Endothelial cell of umbilical vein (primary cell): ENCODE data around the gene EFNA5. TPM values are rescaled to one million over a fixed set of nuclear protein-coding genes. Genes with fewer than 3 reads are reported as not detected.

Source experiments
- BruUV-seq: library from RNA; stranded (reverse); fragments of 400-500 nt; replicated peaks from 2 replicates; lab custom pipeline; 2021; lab: Mats Ljungman, UMichigan
- CTCF ChIA-PET: fragments of 300-600, 350-600 bp; sonication (Branson Sonifier 250); formaldehyde crosslinking; loops from one replicate; lab custom pipeline; 2021; ENCODE audit warnings: antibody characterized with exemption, inconsistent platforms; lab: Charles Lee
- POLR2A ChIA-PET: fragments of 300-600, 350-600 bp; sonication (Branson Sonifier 250); formaldehyde crosslinking; loops from one replicate; lab custom pipeline; 2021; ENCODE audit warnings: antibody characterized with exemption, inconsistent platforms; lab: Charles Lee
- DNase-seq: peaks from one replicate; pipeline ENCODE4 v3.0.0-alpha.2; 2011; ENCODE audit warnings: low read depth, low spot score
- FAIRE-seq: peaks from 2 replicates; lab custom pipeline; 2011; peaks lifted over from hg19 to GRCh38; lab: Jason Lieb, UNC
- H2AFZ ChIP-seq: 2 replicates; pipeline ENCODE4 v1.6.0; 2012; ENCODE audit warnings: low read depth, low read length, control low read depth, inconsistent platforms
- H3K27ac ChIP-seq: 2 replicates; pipeline ENCODE4 v1.5.1; 2011; ENCODE audit warnings: low read depth, mild to moderate bottlenecking, control low read depth, low read length, moderate library complexity; ENCODE audit not compliant: insufficient read depth
- H3K27me3 ChIP-seq, 2 experiments: 2 replicates each; pipeline versions ENCODE4 v1.6.0 to v1.6.1; 2011; ENCODE audit warnings: low read length in 2 of 2, mixed read lengths in 1 of 2; ENCODE audit not compliant: control insufficient read depth in 2 of 2, insufficient read depth in 2 of 2
- H3K36me3 ChIP-seq, 2 experiments: 2 replicates in 1 of 2; 3 replicates in 1 of 2; pipeline ENCODE4 v1.5.1; 2011; ENCODE audit warnings: low read length in 2 of 2, mild to moderate bottlenecking in 1 of 2, moderate library complexity in 1 of 2; ENCODE audit not compliant: control insufficient read depth in 2 of 2, insufficient read depth in 2 of 2; ENCODE audit errors: extremely low read depth in 1 of 2
- H3K4me1 ChIP-seq: 3 replicates; pipeline ENCODE4 v1.5.1; 2011; ENCODE audit warnings: mild to moderate bottlenecking, low read length; ENCODE audit not compliant: control insufficient read depth, insufficient read depth; ENCODE audit errors: extremely low read depth
- H3K4me2 ChIP-seq: 2 replicates; pipeline ENCODE4 v1.6.1; 2011; ENCODE audit warnings: low read length, control low read depth, mixed read lengths; ENCODE audit not compliant: insufficient read depth
- H3K4me3 ChIP-seq, 3 experiments: fragments of 200-600 bp in 1 of 3; sonication (generic), shearing (Covaris generic) in 1 of 3; replicated peaks in 1 of 3; 2 replicates each; pipeline ENCODE4 v1.5.1; 2011 to 2016; ENCODE audit warnings: control low read depth in 3 of 3, low read length in 3 of 3, mild to moderate bottlenecking in 2 of 3, inconsistent platforms in 1 of 3, low read depth in 1 of 3, moderate library complexity in 1 of 3; ENCODE audit not compliant: insufficient read depth in 1 of 3
- H3K79me2 ChIP-seq: 2 replicates; pipeline ENCODE4 v1.6.0; 2012; ENCODE audit warnings: low read length, inconsistent platforms; ENCODE audit not compliant: control insufficient read depth, insufficient read depth
- H3K9ac ChIP-seq: replicated peaks from 2 replicates; pipeline ENCODE3; 2011; ENCODE audit warnings: low read length, control low read depth; ENCODE audit not compliant: insufficient read depth; ENCODE audit errors: extremely low read depth
- H3K9me1 ChIP-seq: replicated peaks from 3 replicates; pipeline ENCODE4 v1.6.0; 2011; ENCODE audit warnings: mild to moderate bottlenecking, low read length; ENCODE audit not compliant: control insufficient read depth, insufficient read depth; ENCODE audit errors: extremely low read depth
- H3K9me3 ChIP-seq: replicated peaks from 2 replicates; pipeline ENCODE4 v1.5.1; 2012; ENCODE audit warnings: low read length, inconsistent platforms; ENCODE audit not compliant: control insufficient read depth, insufficient read depth
- H4K20me1 ChIP-seq: replicated peaks from 2 replicates; pipeline ENCODE3; 2011; ENCODE audit warnings: mild to moderate bottlenecking, low read length; ENCODE audit not compliant: control insufficient read depth, insufficient read depth; ENCODE audit errors: extremely low read depth
- CTCF ChIP-seq, 2 donors: IDR thresholded peaks; 1 replicate in 1 of 2; 2 replicates in 1 of 2; pipeline ENCODE4 v1.5.1; 2011; ENCODE audit warnings: low read length in 2 of 2, mild to moderate bottlenecking in 2 of 2, moderate library complexity in 2 of 2, control low read depth in 1 of 2, inconsistent platforms in 1 of 2, low read depth in 1 of 2; ENCODE audit not compliant: insufficient read depth in 1 of 2; ENCODE audit errors: extremely low read depth in 1 of 2
- EZH2 ChIP-seq: IDR thresholded peaks from 2 replicates; pipeline ENCODE4 v1.6.1; 2012; ENCODE audit warnings: borderline replicate concordance, low read depth, mild to moderate bottlenecking, moderate library complexity, low read length, inconsistent platforms; ENCODE audit not compliant: severe bottlenecking
- FOS ChIP-seq: IDR thresholded peaks from 2 replicates; pipeline ENCODE4 v1.6.1; 2011; ENCODE audit warnings: mild to moderate bottlenecking, low read length, moderate library complexity, borderline replicate concordance; ENCODE audit not compliant: insufficient read depth
- GATA2 ChIP-seq: IDR thresholded peaks from 2 replicates; pipeline ENCODE4 v1.7.0; 2011; ENCODE audit warnings: low read depth, mild to moderate bottlenecking, moderate library complexity, mixed read lengths, low read length; ENCODE audit not compliant: insufficient read length, insufficient read depth
- JUN ChIP-seq: IDR thresholded peaks from 2 replicates; pipeline ENCODE4 v1.6.1; 2011; ENCODE audit warnings: borderline replicate concordance, low read depth; ENCODE audit not compliant: insufficient read length, insufficient read depth
- MAX ChIP-seq: IDR thresholded peaks from 2 replicates; pipeline ENCODE4 v1.6.1; 2011; ENCODE audit not compliant: insufficient read depth, insufficient read length
- MYC ChIP-seq: IDR thresholded peaks from one replicate; pipeline ENCODE4 v1.6.1; 2011; ENCODE audit warnings: mild to moderate bottlenecking, low read depth, low read length
- POLR2A ChIP-seq: IDR thresholded peaks from 2 replicates; pipeline ENCODE4 v1.6.1; 2012; ENCODE audit warnings: low read depth, mild to moderate bottlenecking, control low read depth, low read length
- POLR2AphosphoS5 ChIP-seq: IDR thresholded peaks from 2 replicates; pipeline ENCODE4 v1.6.1; 2012; ENCODE audit warnings: low read depth, mild to moderate bottlenecking, control low read depth, low read length, moderate library complexity; ENCODE audit not compliant: insufficient read depth
- dilution Hi-C: fragments of 300-500 bp; cut with MboI; formaldehyde crosslinking; loops from one replicate; pipeline ENCODE4 v1.15.0; 2019; ENCODE audit warnings: low sequenced_read_pairs; ENCODE audit not compliant: extremely low pct_ligation_motif_present
- intact Hi-C: fragments of 100-400 bp; cut with micrococcal nuclease; formaldehyde crosslinking; loops from one replicate; pipeline ENCODE4 v1.10.0; 2022
- polyA plus RNA-seq, 4 experiments: library from polyadenylated mRNA; depleted of rRNA in 3 of 4; stranded (reverse) in 3 of 4; unstranded in 1 of 4; fragments of >200 nt; gene quantifications; 2 replicates each; pipeline versions ENCODE4 v1.2.1 to v1.2.3, GENCODE V29; 2011 to 2012; ENCODE audit warnings: missing spikeins in 1 of 4
- total RNA-seq: library from RNA; stranded (reverse); gene quantifications from 2 replicates; pipeline ENCODE4 v1.2.3, GENCODE V29; 2021

EFNA5 gene
- total and polyA plus RNA-seq, 2 donors (not counting 3 experiments of a cell fraction or from before 2014, with no cell fraction given): 13.6 to 22.1 TPM

DNA sequence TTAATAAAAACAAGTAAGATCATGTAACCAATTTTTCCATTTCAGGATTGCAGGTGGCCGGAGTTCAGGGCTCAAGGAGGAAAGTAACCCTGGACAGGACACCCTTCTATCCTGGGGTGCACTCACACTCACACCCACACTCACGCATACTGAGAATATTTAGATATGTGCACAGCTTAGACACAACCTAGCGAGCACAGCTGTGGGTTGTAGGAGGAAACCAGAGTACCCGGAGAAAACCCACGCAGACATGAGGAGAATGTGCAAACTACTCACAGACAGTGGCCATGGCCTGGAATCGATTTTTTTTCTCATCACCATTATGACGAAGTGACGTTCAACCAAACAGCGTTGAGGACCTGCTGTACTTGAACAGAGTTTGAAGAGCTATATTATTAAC, 4.5 kb upstream of the EFNA5 start:
- Histone ChIP-seq H2AFZ (no peak overlapping the region), H4K20me1 (no peaks in the 10 kb centered on the region), H3K27me3 (no peaks in the 10 kb centered on the region), H3K9me1 (no peaks in the 10 kb centered on the region), H3K4me2 (no peak overlapping the region), H3K9me3 (no peaks in the 10 kb centered on the region), H3K36me3 (no peaks in the 10 kb centered on the region), H3K4me1 (no peaks in the 10 kb centered on the region), H3K9ac (no peak overlapping the region), H3K27ac (no peak overlapping the region), H3K79me2 (peaks cover 6% of the 10 kb centered on the region), H3K4me3 (no peak overlapping the region)
- CTCF ChIA-PET: interaction anchor here (1.0 to 5.6 kb wide), 3 partner anchors 293 to 1056 kb away, joined by 3 to 25 read pairs (median 3); no protein-coding TSS in a partner anchor
- BruUV-seq: no TSS peak
- POLR2A ChIA-PET: no interaction called here
- no peak for DNase-seq
- no peak for FAIRE-seq
- intact Hi-C loops: loop anchor here (10.0 kb wide), 1 partner anchor 570 kb away; no protein-coding TSS in a partner anchor
- no peak for TF ChIP-seq MAX
- TF ChIP-seq POLR2A: no peak
- no peak for TF ChIP-seq CTCF (IDR thresholded peaks at IDR 0.05; ENCODE audit: extremely low read depth in 1 of 2, insufficient read depth in 1 of 2, low read depth in 1 of 2, low read length in 2 of 2)
- TF ChIP-seq FOS: no peak
- TF ChIP-seq GATA2: no peak
- no peak for TF ChIP-seq POLR2AphosphoS5
- no peak for TF ChIP-seq MYC
- no peak for TF ChIP-seq JUN
- no peak for TF ChIP-seq EZH2
- dilution Hi-C loops: no loop called here
